GM18511 (cell line): ENCODE data around the gene PFKP.

ENCODE experiments used
- ATAC-seq: cut with Tn5 transposase; IDR thresholded peaks from one replicate; pipeline ENCODE4 v1.9.1; 2021; ENCODE audit warnings: mild to moderate bottlenecking, moderate library complexity; ENCODE audit not compliant: unreplicated experiment

The PFKP gene

GRCh38 chr10:3132036-3133025, 65.0 kb downstream of the PFKP start:
- no peak for ATAC-seq

DNA sequence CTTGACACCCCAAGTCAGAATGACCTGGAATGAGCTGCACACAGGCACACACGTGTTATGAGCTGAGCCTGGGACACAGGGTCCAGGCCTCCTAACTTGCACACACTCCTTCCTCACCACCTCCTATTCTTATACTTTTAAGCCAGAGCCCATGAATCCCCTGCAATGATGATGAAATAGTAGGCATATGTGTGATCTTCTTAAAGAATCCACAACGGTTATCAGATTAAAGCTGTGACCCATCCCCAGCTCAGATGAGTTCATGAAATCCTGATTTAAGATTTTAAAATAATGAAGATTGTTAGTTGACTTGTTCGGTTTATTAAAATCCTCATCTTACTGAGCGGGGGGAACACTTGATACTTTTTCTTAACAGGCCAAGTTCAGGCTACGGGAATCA, 66.6 kb downstream of the PFKP start:
- no peak for ATAC-seq

GRCh38 chr10:3135006-3135405, 67.7 kb downstream of the PFKP start:
- no peak for ATAC-seq

DNA sequence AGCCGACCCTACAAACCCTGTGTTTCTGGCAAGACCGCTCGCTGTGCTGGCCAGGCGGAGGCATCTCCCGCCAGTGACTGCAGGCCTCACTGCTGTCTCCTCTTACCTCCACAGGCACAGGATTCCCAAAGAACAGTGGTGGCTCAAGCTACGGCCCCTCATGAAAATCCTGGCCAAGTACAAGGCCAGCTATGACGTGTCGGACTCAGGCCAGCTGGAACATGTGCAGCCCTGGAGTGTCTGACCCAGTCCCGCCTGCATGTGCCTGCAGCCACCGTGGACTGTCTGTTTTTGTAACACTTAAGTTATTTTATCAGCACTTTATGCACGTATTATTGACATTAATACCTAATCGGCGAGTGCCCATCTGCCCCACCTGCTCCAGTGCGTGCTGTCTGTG, 69.0 kb downstream of the PFKP start:
- ATAC-seq = no peak

GRCh38 chr10:3136763-3137611, 69.6 kb downstream of the PFKP start:
- ATAC-seq = no peak

DNA sequence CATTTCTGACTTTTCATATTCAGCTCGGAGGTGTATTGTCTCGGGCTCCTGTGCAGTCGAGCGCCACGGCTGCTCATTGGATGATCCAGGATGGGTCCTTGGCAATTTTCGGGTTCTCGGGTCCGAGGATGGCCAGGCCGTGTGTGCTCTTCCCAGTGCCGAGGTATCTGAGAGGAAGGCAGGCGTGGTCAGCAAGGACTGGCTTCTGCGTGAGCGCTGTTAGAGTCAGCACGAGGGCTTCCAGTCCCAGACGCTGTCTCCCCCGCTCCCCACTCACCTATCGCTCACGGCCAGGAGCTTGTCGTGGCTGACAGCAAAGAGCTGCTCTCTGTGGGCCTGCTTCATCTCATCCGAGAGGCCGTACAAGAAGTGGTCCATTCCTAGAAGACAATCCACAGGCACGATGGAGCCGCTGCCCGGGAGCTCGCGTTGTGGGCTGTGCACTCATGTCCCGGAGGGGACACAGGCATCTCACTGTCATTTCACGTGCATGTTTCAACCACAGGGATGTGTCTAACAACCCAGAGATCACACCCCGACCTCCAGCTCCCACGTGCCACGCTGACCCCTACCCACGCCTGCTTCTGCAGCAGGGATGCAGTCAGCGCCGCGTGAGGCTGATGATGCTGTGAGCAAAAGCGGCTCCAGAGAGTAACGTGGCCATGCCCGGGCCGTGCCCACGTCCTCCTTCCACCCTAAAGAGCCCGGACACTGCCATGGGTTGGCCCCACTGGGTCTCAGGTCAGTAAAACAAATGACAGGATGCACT, 70.8 kb downstream of the PFKP start:
- no peak for ATAC-seq

DNA sequence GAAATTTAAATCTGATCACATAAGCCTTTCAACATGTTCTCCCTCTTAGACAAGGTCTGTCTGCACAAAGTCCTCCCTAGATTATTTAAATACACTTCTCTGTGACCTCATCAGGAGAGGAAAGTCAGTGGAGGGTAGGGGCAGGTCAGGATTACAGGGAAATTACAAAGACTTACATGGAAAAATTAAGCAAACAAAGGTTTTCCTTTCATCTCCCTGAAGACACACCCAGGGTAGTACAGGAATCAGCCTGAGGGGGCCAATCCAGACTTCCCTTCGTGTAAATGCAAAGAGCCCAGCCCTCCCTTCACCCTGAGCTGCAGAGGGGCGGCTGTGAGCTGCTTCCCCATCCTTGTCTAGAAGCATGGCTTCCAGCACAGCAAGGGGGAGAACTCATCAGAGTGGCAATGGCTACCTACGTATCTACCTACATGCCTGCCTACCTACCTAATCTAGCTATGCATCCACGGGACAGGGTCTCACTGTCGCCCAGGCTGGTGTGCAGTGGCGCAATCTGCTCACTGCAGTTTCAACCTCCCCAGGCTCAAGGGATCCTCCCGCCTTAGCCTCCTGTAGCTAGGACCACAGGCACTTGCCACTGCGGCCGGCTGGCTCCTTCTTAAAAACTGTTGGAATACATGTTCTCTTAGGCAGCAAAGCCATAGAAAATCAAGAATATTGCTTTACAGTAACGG, 72.0 kb downstream of the PFKP start:
- ATAC-seq = no peak

GRCh38 chr10:3140280-3140679, 72.9 kb downstream of the PFKP start:
- ATAC-seq = no peak

DNA sequence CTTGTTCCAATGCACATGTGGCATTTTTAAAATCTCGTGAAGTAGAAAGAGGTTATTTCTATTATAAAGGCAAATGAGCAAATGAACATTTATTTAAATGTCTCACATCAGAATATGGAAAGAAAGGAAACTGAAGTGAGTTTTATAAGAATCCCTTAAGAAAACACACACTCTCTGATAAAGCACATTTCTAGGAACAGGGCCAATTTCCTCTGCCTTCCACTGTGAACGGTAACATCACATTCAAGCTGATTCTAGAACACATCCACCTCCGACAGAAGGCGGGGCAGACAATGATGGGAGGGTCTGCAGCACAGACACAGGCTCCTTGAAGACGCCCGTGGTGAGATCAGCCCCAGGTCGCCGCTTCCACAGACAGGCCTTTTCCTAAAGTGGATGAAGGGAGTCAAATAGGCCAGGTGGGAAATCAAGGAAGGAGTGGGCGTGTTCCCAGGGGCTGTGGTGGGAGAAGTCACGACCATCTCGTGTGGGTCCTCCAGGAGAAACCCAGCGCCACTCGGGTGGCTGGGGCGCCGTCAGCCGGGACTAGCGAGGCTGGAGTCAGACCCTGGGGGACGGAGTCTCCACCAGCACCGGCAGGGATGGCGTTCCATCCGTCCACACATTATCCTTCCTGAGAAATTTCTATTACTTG, 74.1 kb downstream of the PFKP start:
- no peak for ATAC-seq

- no peak for ATAC-seq
Measured at GRCh38 chr10:3142146-3142875, 75.0 kb downstream of the PFKP start.

DNA sequence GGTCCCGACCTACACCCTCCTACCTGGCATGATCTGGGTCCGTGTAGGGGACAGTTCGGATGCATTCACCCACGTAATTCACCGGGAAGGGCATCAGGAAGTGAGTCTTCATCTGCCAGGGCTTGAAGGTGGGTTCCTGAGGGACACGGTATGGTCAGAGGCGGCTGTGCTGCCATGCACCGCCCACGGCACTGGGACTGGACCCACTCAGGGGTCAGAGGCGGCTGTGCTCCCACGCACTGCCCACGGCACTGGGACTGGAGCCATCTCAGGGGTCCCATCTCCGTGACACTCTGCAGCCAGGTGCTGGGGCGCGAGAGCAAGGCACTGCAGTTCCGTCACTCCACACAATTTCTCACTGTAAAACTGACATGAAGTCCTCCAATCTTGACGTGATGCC, 76.0 kb downstream of the PFKP start:
- no peak for ATAC-seq

DNA sequence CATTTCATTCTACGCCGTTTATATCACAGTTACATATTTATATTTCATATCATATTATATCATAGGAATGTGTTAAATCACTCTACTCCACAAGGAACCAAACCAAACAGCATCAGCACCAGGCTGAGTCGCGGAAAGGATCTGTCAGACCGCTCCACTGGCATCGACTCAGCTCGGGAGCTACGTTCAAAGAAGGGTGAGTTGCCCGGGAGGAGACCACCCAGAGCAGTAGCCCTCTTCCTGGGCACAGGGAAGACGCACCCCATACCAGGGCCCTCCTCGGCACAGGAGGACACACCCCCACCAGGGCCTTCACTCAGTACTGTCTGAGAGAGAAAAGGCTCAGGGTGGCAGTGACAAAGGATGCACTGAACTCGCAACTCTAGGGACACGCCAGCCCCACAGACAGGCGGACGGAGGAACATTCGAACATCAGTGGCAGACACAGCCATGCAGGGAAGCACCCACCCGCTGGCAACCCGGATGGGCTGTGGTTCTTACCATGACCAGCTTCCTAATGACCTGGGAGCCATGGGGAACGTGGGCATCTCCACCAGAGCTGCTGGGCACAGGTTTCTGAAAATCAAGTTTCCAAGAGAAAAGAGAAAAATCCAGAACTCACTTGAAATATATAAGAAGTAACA, 76.6 kb downstream of the PFKP start:
- no peak for ATAC-seq

DNA sequence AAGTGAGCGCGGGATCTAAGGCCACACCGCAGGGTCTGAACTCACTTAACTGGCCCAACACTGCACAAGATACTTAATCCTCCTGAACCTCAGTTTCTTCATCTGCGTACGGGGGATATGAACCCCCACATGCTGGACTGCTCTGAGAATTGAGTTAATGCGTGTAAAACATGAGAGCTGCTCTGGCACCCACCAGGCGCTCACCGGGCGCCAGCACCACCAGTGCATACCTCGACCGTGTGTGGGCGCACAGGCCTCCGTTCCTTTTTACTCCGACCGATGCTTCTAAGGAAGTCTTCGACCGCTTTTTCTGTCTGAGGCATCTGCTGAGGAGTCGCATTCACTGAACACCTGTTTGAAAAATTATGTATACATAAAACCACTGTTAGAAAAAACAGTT, 78.0 kb downstream of the PFKP start:
- ATAC-seq = no peak

DNA sequence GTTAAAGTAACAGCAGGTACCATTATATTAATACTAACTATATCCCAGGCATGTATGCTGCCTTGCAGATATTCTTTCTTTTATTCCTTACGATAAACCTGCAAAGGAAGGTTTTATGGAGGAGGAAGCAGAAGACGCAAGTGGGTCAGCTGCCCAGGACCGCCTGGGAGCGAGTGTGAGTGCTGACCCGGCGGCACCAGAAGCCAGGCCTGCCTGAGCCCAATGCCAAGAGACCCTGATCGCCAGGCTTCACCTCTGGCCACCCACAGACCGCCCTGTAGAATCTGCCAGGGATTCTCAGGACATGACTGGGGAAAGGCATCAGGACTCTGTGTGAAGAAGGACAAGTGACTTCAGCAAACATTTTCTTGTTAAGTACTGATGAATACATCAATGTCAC, 78.9 kb downstream of the PFKP start:
- no peak for ATAC-seq

DNA sequence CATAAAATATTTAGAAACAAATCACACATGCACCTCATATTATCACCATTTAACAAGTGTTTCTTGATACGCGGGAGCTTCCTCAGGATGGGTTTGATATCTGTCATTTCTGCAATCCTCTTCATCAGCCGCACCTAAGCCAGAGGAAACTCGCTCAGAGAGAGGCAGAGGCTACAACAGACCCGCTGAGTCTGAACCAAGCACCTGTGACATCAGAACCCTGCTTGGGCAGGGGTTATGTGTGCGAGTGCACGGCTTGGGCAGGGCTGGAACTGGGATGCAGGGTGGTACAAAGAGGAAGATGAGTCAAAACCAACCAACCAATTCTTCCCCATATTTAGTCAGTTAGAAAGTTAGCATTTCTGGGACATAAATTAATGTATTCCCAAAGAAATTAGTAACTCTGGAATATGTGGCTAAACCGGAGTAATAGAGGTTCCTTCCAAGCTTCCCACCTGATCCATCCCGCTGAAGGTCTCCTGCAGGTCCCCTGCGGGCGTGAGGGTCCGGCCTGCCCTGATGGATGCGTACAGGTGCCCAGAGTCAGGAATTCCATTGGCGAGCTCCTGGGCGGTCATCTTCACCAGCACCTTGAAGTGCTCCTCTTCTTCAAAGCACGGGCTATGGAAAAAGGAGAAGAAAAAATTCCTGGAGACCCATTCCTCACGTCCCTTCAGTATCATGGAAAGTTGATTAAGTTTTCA, 79.9 kb downstream of the PFKP start:
- ATAC-seq = no peak

- no peak for ATAC-seq
Measured at GRCh38 chr10:3148041-3148440, 80.7 kb downstream of the PFKP start.

GRCh38 chr10:3148994-3149393, 81.6 kb downstream of the PFKP start:
- no peak for ATAC-seq

DNA sequence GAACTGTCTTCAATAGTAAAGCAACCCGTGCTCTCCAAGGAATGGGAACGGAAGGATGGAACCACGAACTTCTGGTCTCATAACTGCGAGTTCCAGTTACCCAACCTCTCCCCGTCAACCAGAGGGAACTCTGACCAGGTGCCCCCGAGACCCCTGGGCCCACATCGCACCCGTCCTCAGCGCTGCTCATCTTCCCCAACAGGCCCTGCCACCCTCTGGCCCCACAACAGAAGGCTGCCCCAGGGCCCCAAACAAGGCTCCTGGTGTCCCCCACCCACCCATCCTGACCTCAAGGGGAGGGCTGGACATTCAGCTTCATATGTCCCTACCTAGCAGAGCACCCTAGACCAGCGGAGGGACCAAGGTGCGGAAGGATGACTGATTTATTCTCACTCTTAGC, 82.6 kb downstream of the PFKP start:
- ATAC-seq = no peak
